IMR-90 (cell line): Measurements from ENCODE around the gene TBC1D22B. TPM values are rescaled to one million over a fixed set of nuclear protein-coding genes. Genes with fewer than 3 reads are reported as not detected.

ENCODE experiments used
- ATAC-seq: fragments of 200-7000 bp; cut with Tn5 transposase; 2 replicates; pipeline ENCODE4 v1.9.1; 2020; ENCODE audit warnings: low read depth, mild to moderate bottlenecking, moderate library complexity
- BruUV-seq: library from RNA; stranded (reverse); fragments of 400-500 nt; replicated peaks from 2 replicates; lab custom pipeline; 2021; lab: Mats Ljungman, UMichigan
- CTCF ChIA-PET: fragments of 300-600 bp; formaldehyde crosslinking; extraction: SDS; loops from one replicate; lab custom pipeline; 2021; ENCODE audit warnings: antibody characterized with exemption; lab: Yijun Ruan, JAX
- POLR2A ChIA-PET: fragments of 300-600 bp; sonication (Branson Sonifier 250); formaldehyde crosslinking; loops from one replicate; lab custom pipeline; 2022; ENCODE audit warnings: antibody characterized with exemption; ENCODE audit not compliant: unreplicated experiment; lab: Charles Lee
- DNase-seq: peaks from one replicate; pipeline ENCODE4 v3.0.0; 2013
- H2AFZ ChIP-seq: replicated peaks from 2 replicates; pipeline ENCODE3; 2013; ENCODE audit warnings: low read length, mild to moderate bottlenecking; ENCODE audit not compliant: poor library complexity
- H2AK5ac ChIP-seq: 2 replicates; pipeline ENCODE4 v1.6.1; 2013; ENCODE audit warnings: low read depth, low read length, inconsistent platforms
- H2AK9ac ChIP-seq: replicated peaks from 2 replicates; pipeline ENCODE3; 2013; ENCODE audit warnings: mild to moderate bottlenecking, low read depth, low read length, moderate library complexity; ENCODE audit not compliant: poor library complexity
- H2BK120ac ChIP-seq: 2 replicates; pipeline ENCODE4 v1.6.1; 2013; ENCODE audit warnings: low read depth, low read length, inconsistent platforms
- H2BK15ac ChIP-seq: 3 replicates; pipeline ENCODE4 v1.6.1; 2013; ENCODE audit warnings: low read depth, low read length, inconsistent platforms
- H2BK20ac ChIP-seq: 2 replicates; pipeline ENCODE4 v1.6.1; 2013; ENCODE audit warnings: low read depth, mild to moderate bottlenecking, inconsistent platforms, low read length, moderate library complexity
- H2BK5ac ChIP-seq: 2 replicates; pipeline ENCODE4 v1.6.1; 2013; ENCODE audit warnings: mild to moderate bottlenecking, low read depth, low read length, inconsistent platforms; ENCODE audit not compliant: poor library complexity, severe bottlenecking
- H3K14ac ChIP-seq: replicated peaks from 2 replicates; pipeline ENCODE4 v1.6.1; 2013; ENCODE audit warnings: low read depth, low read length, inconsistent platforms
- H3K18ac ChIP-seq: 2 replicates; pipeline ENCODE4 v1.6.1; 2013; ENCODE audit warnings: low read depth, low read length, control low read depth
- H3K23ac ChIP-seq: 2 replicates; pipeline ENCODE4 v1.6.1; 2013; ENCODE audit warnings: low read depth, low read length, inconsistent platforms
- H3K27ac ChIP-seq: 2 replicates; pipeline ENCODE4 v1.5.1; 2013; ENCODE audit warnings: mild to moderate bottlenecking, control low read depth, low read length; ENCODE audit not compliant: insufficient read depth
- H3K27me3 ChIP-seq: 2 replicates; pipeline ENCODE4 v1.6.1; 2013; ENCODE audit warnings: low read length; ENCODE audit not compliant: control insufficient read depth, insufficient read depth
- H3K36me3 ChIP-seq: 2 replicates; pipeline ENCODE4 v1.6.1; 2013; ENCODE audit warnings: low read length, mixed read lengths; ENCODE audit not compliant: control insufficient read depth, insufficient read depth
- H3K4ac ChIP-seq: 2 replicates; pipeline ENCODE4 v1.6.1; 2013; ENCODE audit warnings: low read depth, low read length, inconsistent platforms
- H3K4me1 ChIP-seq: 2 replicates; pipeline ENCODE4 v1.6.1; 2013; ENCODE audit warnings: low read length, mixed read lengths; ENCODE audit not compliant: control insufficient read depth, insufficient read depth
- H3K4me2 ChIP-seq: 2 replicates; pipeline ENCODE4 v1.6.1; 2013; ENCODE audit warnings: low read depth, mild to moderate bottlenecking, control low read depth, low read length, moderate library complexity
- H3K4me3 ChIP-seq: 2 replicates; pipeline ENCODE4 v1.5.1; 2013; ENCODE audit warnings: low read depth, mild to moderate bottlenecking, control low read depth, low read length, moderate library complexity; ENCODE audit not compliant: insufficient read depth
- H3K56ac ChIP-seq: 2 replicates; pipeline ENCODE4 v1.6.1; 2013; ENCODE audit warnings: low read length, inconsistent platforms; ENCODE audit not compliant: insufficient read depth; ENCODE audit errors: extremely low read depth
- H3K79me1 ChIP-seq, 2 experiments: 2 replicates each; pipeline ENCODE4 v1.6.1; 2013; ENCODE audit warnings: low read length in 2 of 2, inconsistent platforms in 1 of 2, low read depth in 1 of 2
- H3K9ac ChIP-seq: 2 replicates; pipeline ENCODE4 v1.6.1; 2013; ENCODE audit warnings: low read depth, low read length, control low read depth
- H3K9me1 ChIP-seq: 2 replicates; pipeline ENCODE4 v1.6.1; 2013; ENCODE audit warnings: low read length, inconsistent platforms; ENCODE audit not compliant: insufficient read depth
- H3K9me3 ChIP-seq: 2 replicates; pipeline ENCODE4 v1.6.1; 2013; ENCODE audit warnings: low read length; ENCODE audit not compliant: control insufficient read depth, insufficient read depth
- H4K20me1 ChIP-seq: 2 replicates; pipeline ENCODE4 v1.6.1; 2013; ENCODE audit warnings: low read length, inconsistent platforms; ENCODE audit not compliant: insufficient read depth
- H4K5ac ChIP-seq: 2 replicates; pipeline ENCODE4 v1.6.1; 2013; ENCODE audit warnings: mild to moderate bottlenecking, low read depth, low read length, control low read depth
- H4K8ac ChIP-seq, 2 experiments: 2 replicates each; pipeline ENCODE4 v1.6.1; 2013; ENCODE audit warnings: low read depth in 2 of 2, low read length in 2 of 2, control low read depth in 1 of 2, inconsistent platforms in 1 of 2
- H4K91ac ChIP-seq: 2 replicates; pipeline ENCODE4 v1.6.1; 2013; ENCODE audit warnings: low read depth, low read length, inconsistent platforms; ENCODE audit not compliant: insufficient read depth
- CEBPB ChIP-seq: IDR thresholded peaks from 2 replicates; pipeline ENCODE4 v1.6.1; 2012; ENCODE audit warnings: low read depth, low read length, improper control_type of control experiment
- SMC3 ChIP-seq: fragments of 150-350 bp; IDR thresholded peaks from 2 replicates; pipeline ENCODE4 v1.6.1; 2016; ENCODE audit warnings: low read depth, mild to moderate bottlenecking, antibody characterized with exemption, low read length, moderate library complexity
- WGBS, 2 experiments: methylation state at CpG; one replicate each; pipeline versions ENCODE4 v1.1.5 to v1.1.7; 2013; ENCODE audit warnings: missing lambda C conversion rate in 2 of 2; ENCODE audit not compliant: insufficient read length in 1 of 2; ENCODE audit errors: extremely low coverage in 2 of 2; 5-methylcytosine and 5-hydroxymethylcytosine counted together
- dilution Hi-C: fragments of 300-500 bp; cut with HindIII; formaldehyde crosslinking; loops from one replicate; pipeline ENCODE4 v1.14.3; 2018; ENCODE audit warnings: low sequenced_read_pairs; ENCODE audit not compliant: unreplicated experiment
- in situ Hi-C: fragments of 300-500 bp; cut with MboI; formaldehyde crosslinking; loops from 3 replicates; pipeline ENCODE4 v1.14.3; 2019; ENCODE audit warnings: low sequenced_read_pairs, inconsistent platforms, mixed read lengths
- intact Hi-C: fragments of 100-400 bp; cut with micrococcal nuclease; formaldehyde crosslinking; loops from 2 replicates; pipeline ENCODE4 v1.10.0; 2022
- polyA plus RNA-seq, 3 experiments: library from polyadenylated mRNA; depleted of rRNA; stranded (reverse); fragments of >200 nt; gene quantifications; 2 replicates each; pipeline ENCODE4 v1.2.3, GENCODE V29; 2012; ENCODE audit warnings: low replicate concordance in 1 of 3
- total RNA-seq: library from RNA; depleted of rRNA; stranded (reverse); fragments of >200 nt; gene quantifications from 2 replicates; pipeline ENCODE4 v1.2.3, GENCODE V29; 2012
- TF ChIP-seq, protein P1 (sequence below): fragments of 150-350 bp; IDR thresholded peaks from 2 replicates; pipeline ENCODE4 v1.6.1; 2017; ENCODE audit warnings: mild to moderate bottlenecking, antibody characterized with exemption, low read length, low read depth

Gene TBC1D22B
- total and polyA plus RNA-seq, 2 of the 4 experiments (the other 2 are of a cell fraction) = 6.6 to 7.5 TPM

- TF ChIP-seq CEBPB = no peak
These were observed 82.4 kb downstream of the TBC1D22B start (continued) for GRCh38 chr6:37339741-37340638.

DNA sequence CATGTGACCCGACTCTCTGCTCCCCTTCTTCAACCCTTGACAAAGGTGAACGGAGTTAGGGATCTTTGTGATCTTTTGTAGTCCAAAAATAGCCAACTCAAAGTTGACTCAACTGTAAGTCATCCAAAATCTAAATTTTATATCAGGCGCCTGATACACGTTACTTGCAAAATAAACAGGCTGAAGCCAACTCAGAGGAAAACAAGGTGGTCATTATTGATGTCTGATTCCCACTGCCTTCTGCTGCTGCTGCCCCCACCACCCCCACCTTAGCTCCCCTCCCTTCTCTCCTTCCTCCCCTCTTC is 83.0 kb downstream of the TBC1D22B start:
- Histone ChIP-seq H3K23ac (no peak overlapping the region), H2BK5ac (peak overlapping the region; percentile 2), H3K18ac (no peak overlapping the region), H3K9ac (no peak overlapping the region), H2AK5ac (no peak overlapping the region), H3K4me2 (peak overlapping the region; percentile 58; the same call in 1 of the 2 replicates), H3K36me3 (no peaks in the 10 kb centered on the region), H3K9me3 (no peaks in the 10 kb centered on the region), H4K91ac (no peak overlapping the region), H3K9me1 (peaks cover 3% of the 10 kb centered on the region), H3K79me1 (no peaks in the 10 kb centered on the region), H4K20me1 (0 out of 2 replicates have a peak, but pooled peaks cover 4% of the 10 kb centered on the region), H2AFZ (no peak overlapping the region), H2BK120ac (peak overlapping the region; percentile 75; the same call in 1 of the 2 replicates), H3K27ac (no peak overlapping the region), H4K8ac (no peak overlapping the region), H3K27me3 (peaks cover 2% of the 10 kb centered on the region; the same call in 1 of the 2 replicates), H4K5ac (no peak overlapping the region), H2AK9ac (no peak overlapping the region), H2BK15ac (no peak overlapping the region), H2BK20ac (no peak overlapping the region; the same call in 1 of the 2 replicates), H3K14ac (no peak overlapping the region), H3K4ac (peak overlapping the region; percentile 51; the same call in 1 of the 2 replicates), H3K56ac (no peak overlapping the region), H3K4me1 (peaks cover 3% of the 10 kb centered on the region), H3K4me3 (no peak overlapping the region)
- ATAC-seq = peak; percentile 59; the same call in 1 of the 2 replicates
- TF ChIP-seq, protein P1, sequence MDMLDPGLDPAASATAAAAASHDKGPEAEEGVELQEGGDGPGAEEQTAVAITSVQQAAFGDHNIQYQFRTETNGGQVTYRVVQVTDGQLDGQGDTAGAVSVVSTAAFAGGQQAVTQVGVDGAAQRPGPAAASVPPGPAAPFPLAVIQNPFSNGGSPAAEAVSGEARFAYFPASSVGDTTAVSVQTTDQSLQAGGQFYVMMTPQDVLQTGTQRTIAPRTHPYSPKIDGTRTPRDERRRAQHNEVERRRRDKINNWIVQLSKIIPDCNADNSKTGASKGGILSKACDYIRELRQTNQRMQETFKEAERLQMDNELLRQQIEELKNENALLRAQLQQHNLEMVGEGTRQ = peak; percentile 47
- no peak for TF ChIP-seq SMC3
- POLR2A ChIA-PET = no interaction called here
- DNase-seq = peak; percentile 57
- in situ Hi-C loops = no loop called here
- CTCF ChIA-PET = interaction anchor here (0.6 kb wide), 2 partner anchors 14 to 352 kb away, joined by 3 read pairs; no protein-coding TSS in a partner anchor
- BruUV-seq = no TSS peak
- WGBS, 2 experiments = 8% methylated on average over 2 of the region's 4 CpGs; no CpG with 5 or more reads in 1 of the 2 experiments
- dilution Hi-C loops = no loop called here
- intact Hi-C loops = no loop called here
